ENCODE measurements around the gene MAVS.

GRCh38 chr20:3873507-3873906 lies 26.9 kb downstream of the MAVS start:
- TF ChIP-seq NR3C1 (CRISPR knock-in tag; conservative IDR thresholded peaks at IDR 0.05; ENCODE audit: low read depth) (no peak), CBFB (CRISPR knock-in tag; IDR thresholded peaks at IDR 0.05; ENCODE audit: low read depth) (no peak), JUN (CRISPR knock-in tag; IDR thresholded peaks at IDR 0.05) (no peak), CTCF (IDR thresholded peaks at IDR 0.05) (no peak), KAT7 (CRISPR knock-in tag; IDR thresholded peaks at IDR 0.05; ENCODE audit: borderline replicate concordance) (no peak), CREB1 (CRISPR knock-in tag; IDR thresholded peaks at IDR 0.05) (no peak), JAZF1 (CRISPR knock-in tag; IDR thresholded peaks at IDR 0.05) (no peak), TCF7 (CRISPR knock-in tag; IDR thresholded peaks at IDR 0.05; ENCODE audit: low read depth) (no peak), NFYB (CRISPR knock-in tag; conservative IDR thresholded peaks at IDR 0.05; ENCODE audit: low read depth) (no peak), ESRRA (CRISPR knock-in tag; IDR thresholded peaks at IDR 0.05; ENCODE audit: borderline replicate concordance) (no peak)
